GM23248 (cell line): Measurements from ENCODE around the gene NCK2. TPM values are rescaled to one million over a fixed set of nuclear protein-coding genes. Genes with fewer than 3 reads are reported as not detected.

Experiments
- DNase-seq: peaks from one replicate; pipeline ENCODE4 v3.0.0-alpha.2; 2015
- H2AFZ ChIP-seq: fragments of 200-600 bp; sonication (generic); 2 replicates; pipeline ENCODE4 v1.6.1; 2016; ENCODE audit warnings: antibody characterized with exemption
- H3F3A ChIP-seq: fragments of 200-600 bp; sonication (generic); 2 replicates; pipeline ENCODE4 v1.6.1; 2016; ENCODE audit warnings: mild to moderate bottlenecking, antibody characterized with exemption, mixed run types; ENCODE audit not compliant: insufficient read depth
- H3K27ac ChIP-seq: fragments of 200-600 bp; sonication (generic); 2 replicates; pipeline ENCODE4 v1.5.1; 2016; ENCODE audit warnings: mild to moderate bottlenecking
- H3K27me3 ChIP-seq: fragments of 200-600 bp; sonication (generic); replicated peaks from 2 replicates; pipeline ENCODE4 v1.6.1; 2016; ENCODE audit warnings: mild to moderate bottlenecking; ENCODE audit not compliant: insufficient read depth
- H3K36me3 ChIP-seq: fragments of 200-600 bp; sonication (generic); 2 replicates; pipeline ENCODE4 v1.6.1; 2016; ENCODE audit warnings: low read depth, mild to moderate bottlenecking
- H3K4me1 ChIP-seq: fragments of 200-600 bp; sonication (generic); 2 replicates; pipeline ENCODE4 v1.6.1; 2016; ENCODE audit warnings: mild to moderate bottlenecking; ENCODE audit not compliant: insufficient read depth
- H3K4me2 ChIP-seq: fragments of 200-600 bp; sonication (generic); one replicate; pipeline ENCODE4 v1.6.1; 2016; ENCODE audit warnings: mild to moderate bottlenecking; ENCODE audit not compliant: unreplicated experiment
- H3K4me3 ChIP-seq: fragments of 200-600 bp; sonication (generic); 2 replicates; pipeline ENCODE4 v1.5.1; 2016; ENCODE audit warnings: mild to moderate bottlenecking
- H3K79me2 ChIP-seq: fragments of 200-600 bp; sonication (generic); 2 replicates; pipeline ENCODE4 v1.6.1; 2016; ENCODE audit warnings: mild to moderate bottlenecking; ENCODE audit not compliant: insufficient read depth
- H3K9ac ChIP-seq: fragments of 200-600 bp; sonication (generic); 2 replicates; pipeline ENCODE4 v1.6.1; 2016; ENCODE audit warnings: mild to moderate bottlenecking
- H3K9me2 ChIP-seq: fragments of 200-600 bp; sonication (generic); 2 replicates; pipeline ENCODE4 v1.6.1; 2016; ENCODE audit warnings: mixed run types, mild to moderate bottlenecking, moderate library complexity; ENCODE audit not compliant: insufficient read depth
- H3K9me3 ChIP-seq: fragments of 200-600 bp; sonication (generic); one replicate; pipeline ENCODE4 v1.6.1; 2017; ENCODE audit warnings: low read depth
- H4K20me1 ChIP-seq: fragments of 200-600 bp; sonication (generic); 2 replicates; pipeline ENCODE4 v1.6.0; 2016; ENCODE audit not compliant: insufficient read depth
- EZH2 ChIP-seq: fragments of 200-600 bp; sonication (generic); IDR thresholded peaks from 2 replicates; pipeline ENCODE4 v1.6.1; 2018; ENCODE audit warnings: antibody characterized with exemption, mild to moderate bottlenecking; ENCODE audit not compliant: insufficient read depth, poor library complexity, severe bottlenecking
- EZH2phosphoT487 ChIP-seq: fragments of 200-600 bp; sonication (generic); IDR thresholded peaks from 2 replicates; pipeline ENCODE4 v1.6.1; 2018; ENCODE audit warnings: antibody characterized with exemption, moderate library complexity, mild to moderate bottlenecking, low read depth; ENCODE audit not compliant: insufficient read depth
- WGBS, 2 experiments: methylation state at CpG; one replicate each; pipeline ENCODE4 v1.1.6; 2015 to 2017; ENCODE audit warnings: low lambda C conversion rate in 2 of 2, low coverage in 1 of 2; ENCODE audit errors: missing lambda C conversion rate in 2 of 2; 5-methylcytosine and 5-hydroxymethylcytosine counted together
- in situ Hi-C: fragments of 300-500 bp; cut with MboI; formaldehyde crosslinking; loops from 2 replicates; pipeline ENCODE4 v1.15.0; 2020
- polyA plus RNA-seq: library from polyadenylated mRNA; unstranded; fragments of >200 nt; fragmentation: Nextera tagmentation; extraction: Ambion mirVana; gene quantifications from 2 replicates; pipeline ENCODE4 v1.2.1, GENCODE V29; 2016
- total RNA-seq: library from RNA; depleted of rRNA; stranded (reverse); fragments of >200 nt; shearing (Covaris generic); gene quantifications from 2 replicates; pipeline ENCODE4 v1.2.3, GENCODE V29; 2014

Gene NCK2
- total and polyA plus RNA-seq, 2 experiments from 2014 or later: 5.1 to 25.2 TPM

- DNase-seq: no peak
These were observed 92.4 kb downstream of the NCK2 start for GRCh38 chr2:105836840-105837692.

GRCh38 chr2:105839793-105840192, 95.1 kb downstream of the NCK2 start:
- 49 to 54% methylated on average over 4 of the region's 4 CpGs for WGBS, 2 experiments
- in situ Hi-C loops: no loop called here

More at GRCh38 chr2:105836840-105837692, 92.4 kb downstream of the NCK2 start:
- Histone ChIP-seq H3K4me3 (no peak overlapping the region), H3K9ac (no peak overlapping the region), H3K36me3 (no peaks in the 10 kb centered on the region), H4K20me1 (0 out of 2 replicates have a peak, but pooled peaks cover 3% of the 10 kb centered on the region), H3K9me3 (no peaks in the 10 kb centered on the region), H3K27me3 (no peaks in the 10 kb centered on the region), H3K79me2 (peaks cover 88% of the 10 kb centered on the region), H3K4me2 (no peak overlapping the region), H3F3A (no peaks in the 10 kb centered on the region), H3K9me2 (no peaks in the 10 kb centered on the region), H2AFZ (no peak overlapping the region), H3K27ac (no peak overlapping the region), H3K4me1 (no peaks in the 10 kb centered on the region)
- WGBS, 2 experiments: 95 to 96% methylated on average over 5 of the region's 5 CpGs
- TF ChIP-seq EZH2: no peak
- no peak for TF ChIP-seq EZH2phosphoT487
- in situ Hi-C loops: no loop called here

GRCh38 chr2:105840933-105841332, 96.2 kb downstream of the NCK2 start:
- H2AFZ ChIP-seq: no peak overlapping the region
- H3K4me3 ChIP-seq: no peak overlapping the region
- no peaks in the 10 kb centered on the region for H3K9me2 ChIP-seq
- H3K9me3 ChIP-seq: no peaks in the 10 kb centered on the region
- in situ Hi-C loops: no loop called here
- H3K4me2 ChIP-seq: no peak overlapping the region
- H3K27ac ChIP-seq: no peak overlapping the region
- peaks cover 61% of the 10 kb centered on the region for H3K79me2 ChIP-seq
- H3F3A ChIP-seq: no peaks in the 10 kb centered on the region
- 0 out of 2 replicates have a peak, but pooled peaks cover 1% of the 10 kb centered on the region for H4K20me1 ChIP-seq
- WGBS, 2 experiments: 98 to 99% methylated on average over 4 of the region's 4 CpGs
- no peaks in the 10 kb centered on the region for H3K27me3 ChIP-seq
- H3K9ac ChIP-seq: no peak overlapping the region
- H3K4me1 ChIP-seq: no peaks in the 10 kb centered on the region
- no peak for TF ChIP-seq EZH2phosphoT487
- TF ChIP-seq EZH2: no peak
- no peaks in the 10 kb centered on the region for H3K36me3 ChIP-seq
- DNase-seq: no peak

More at GRCh38 chr2:105839793-105840192, 95.1 kb downstream of the NCK2 start:
- no peaks in the 10 kb centered on the region for H3K9me2 ChIP-seq
- no peaks in the 10 kb centered on the region for H3K27me3 ChIP-seq
- peaks cover 71% of the 10 kb centered on the region for H3K79me2 ChIP-seq
- TF ChIP-seq EZH2phosphoT487 (no peak), EZH2 (no peak)
- no peak overlapping the region for H3K4me2 ChIP-seq
- no peak overlapping the region for H2AFZ ChIP-seq
- DNase-seq: no peak
- no peak overlapping the region for H3K4me3 ChIP-seq
- H3K9me3 ChIP-seq: no peaks in the 10 kb centered on the region
- H3K4me1 ChIP-seq: no peaks in the 10 kb centered on the region
- H3K27ac ChIP-seq: no peak overlapping the region
- H3K36me3 ChIP-seq: no peaks in the 10 kb centered on the region
- no peak overlapping the region for H3K9ac ChIP-seq
- no peaks in the 10 kb centered on the region for H3F3A ChIP-seq
- 0 out of 2 replicates have a peak, but pooled peaks cover 3% of the 10 kb centered on the region for H4K20me1 ChIP-seq

- Histone ChIP-seq H4K20me1 (no peaks in the 10 kb centered on the region), H3K9me2 (no peaks in the 10 kb centered on the region), H3K27me3 (no peaks in the 10 kb centered on the region), H3K27ac (no peak overlapping the region), H3K9me3 (no peaks in the 10 kb centered on the region), H2AFZ (no peak overlapping the region), H3K4me3 (no peak overlapping the region), H3K36me3 (no peaks in the 10 kb centered on the region), H3K9ac (no peak overlapping the region), H3K79me2 (peaks cover 55% of the 10 kb centered on the region), H3K4me1 (no peaks in the 10 kb centered on the region), H3F3A (no peaks in the 10 kb centered on the region), H3K4me2 (no peak overlapping the region)
- no peak for TF ChIP-seq EZH2phosphoT487
- TF ChIP-seq EZH2: no peak
- WGBS, 2 experiments: 80 to 83% methylated on average over 2 of the region's 2 CpGs
- DNase-seq: no peak
- in situ Hi-C loops: no loop called here
These were observed 96.8 kb downstream of the NCK2 start for GRCh38 chr2:105841551-105841950.
